HTR-8/SVneo (cell line): ENCODE data around the gene SLFN12L.
"Not testable (repeated sequence)": the region's sequence is repeated elsewhere in the genome, so short reads cannot be mapped to it uniquely, and the experiment has no call there.

ENCODE experiments used
- DNase-seq: peaks from one replicate; pipeline ENCODE4 v3.0.0; 2011; ENCODE audit warnings: low spot score, mixed read lengths; ENCODE audit not compliant: insufficient read length
- FAIRE-seq: peaks from 2 replicates; lab custom pipeline; 2011; peaks lifted over from hg19 to GRCh38; lab: Jason Lieb, UNC

SLFN12L gene

GRCh38 chr17:35537601-35538141 is at the start of gene SLFN12L:
Gene SLFN12L (minus strand): TSS chr17:35537678. CDS start chr17:35522364, 15,314 bp downstream.
- no peak for FAIRE-seq
- DNase-seq: no peak

DNA sequence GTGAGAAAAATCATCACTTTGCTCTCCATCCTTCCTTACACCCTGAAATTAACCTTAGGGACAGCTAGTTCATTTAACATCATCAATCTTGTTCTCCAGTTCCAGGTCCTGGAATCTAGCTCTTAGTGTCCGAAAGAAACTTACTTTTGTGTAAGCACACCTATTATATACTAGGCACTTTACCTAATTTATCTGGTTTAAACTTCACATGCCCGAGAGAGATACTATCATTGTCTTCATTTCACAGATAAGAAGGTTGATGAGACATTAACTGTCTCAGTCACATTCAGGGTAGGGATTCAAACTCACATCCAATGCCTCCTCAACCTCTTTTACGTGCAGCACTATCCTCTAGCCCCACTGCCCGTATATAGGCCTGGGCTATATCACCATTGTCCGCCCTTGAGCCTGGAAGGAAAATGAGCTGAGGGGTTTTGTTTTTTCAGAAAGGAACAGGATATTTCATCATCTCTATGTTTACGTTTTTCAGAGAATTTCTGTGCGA is 49.1 kb upstream of the SLFN12L start:
- no peak for DNase-seq
- no peak for FAIRE-seq

DNA sequence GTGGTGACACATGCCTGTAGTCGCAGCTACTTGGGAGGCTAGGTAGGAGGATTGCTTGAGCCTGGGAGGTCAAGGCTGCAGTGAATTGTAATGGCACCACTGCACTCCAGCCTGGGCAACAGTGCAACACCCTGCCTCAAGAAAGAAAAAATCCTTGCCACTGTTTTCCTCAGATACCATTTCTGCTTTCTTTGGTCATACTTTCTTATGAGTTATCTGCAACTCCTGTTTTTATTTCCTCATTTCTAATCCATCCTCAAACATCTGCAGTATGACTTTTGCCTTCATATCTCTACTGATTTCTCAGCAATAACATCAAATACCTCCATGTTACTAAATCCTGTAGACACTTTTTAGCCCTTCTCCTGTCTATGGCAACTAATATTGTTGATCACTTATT is 46.6 kb upstream of the SLFN12L start:
- no peak for DNase-seq

DNA sequence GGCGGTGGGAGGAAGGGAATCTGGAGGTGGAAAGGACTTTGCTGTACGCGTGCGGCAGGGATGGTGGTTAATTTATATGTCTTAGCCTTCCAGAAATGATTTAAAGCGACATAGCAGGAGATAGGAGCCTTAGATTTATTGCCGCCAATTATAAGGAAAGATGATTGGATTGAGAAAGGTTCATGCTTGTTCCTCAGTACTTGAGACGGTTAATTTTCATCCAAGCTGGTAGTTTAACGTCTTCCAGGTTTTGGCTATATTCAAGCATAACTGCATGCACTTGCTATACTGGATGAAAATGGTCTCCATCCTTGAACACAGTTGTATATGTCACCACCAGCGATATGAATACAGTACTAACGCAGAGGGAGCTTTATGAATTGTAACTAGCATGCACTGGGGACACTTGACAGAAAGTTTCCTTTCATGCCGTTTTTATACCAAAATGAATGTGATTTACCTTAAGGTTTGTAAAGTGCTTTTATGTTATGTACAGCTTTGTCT is 41.5 kb upstream of the SLFN12L start:
- no peak for FAIRE-seq
- no peak for DNase-seq

More for the DNA sequence above, 46.6 kb upstream of the SLFN12L start:
- no peak for FAIRE-seq

DNA sequence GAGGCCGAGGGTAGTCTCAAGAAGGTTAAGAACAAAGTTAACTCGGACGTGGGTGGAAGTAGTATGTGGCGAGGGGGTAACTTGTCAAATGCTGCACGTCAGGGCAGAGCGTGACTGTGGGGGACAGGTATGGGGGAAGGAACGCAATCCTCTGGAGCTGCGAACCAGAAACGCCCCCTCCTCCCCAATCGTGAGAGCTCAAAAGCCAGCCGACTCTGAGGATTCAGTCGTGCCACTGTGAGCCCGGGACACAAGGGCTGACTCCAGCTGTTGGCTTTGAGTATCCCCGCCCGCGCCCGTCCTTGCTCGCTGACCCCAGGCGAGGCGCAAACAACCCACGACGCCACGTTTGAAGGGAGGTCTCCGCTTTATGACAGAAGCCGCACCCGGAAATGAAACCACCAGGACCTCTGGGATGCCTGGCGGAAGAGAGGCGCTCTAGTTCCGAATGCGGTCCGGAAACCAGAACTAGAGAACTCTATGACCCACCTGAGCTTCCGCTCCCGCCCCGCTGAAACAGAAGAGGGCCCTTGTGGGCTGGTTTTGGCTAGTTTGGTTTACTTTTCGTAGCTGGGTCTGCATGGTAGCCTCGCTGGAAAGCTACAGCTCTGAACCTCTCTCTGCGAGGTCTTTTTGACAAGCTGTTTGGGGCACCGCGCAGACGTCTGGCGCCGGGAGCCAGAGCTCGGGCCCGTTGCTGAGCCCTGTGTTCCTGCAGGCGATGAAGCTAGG is 40.9 kb upstream of the SLFN12L start, which contains the start of gene PEX12:
PEX12 (minus strand) TSS at position 375 of the 732 bp plus-strand sequence. CDS start 550 bp downstream, outside the sequence.
- DNase-seq (peak; percentile 91), FAIRE-seq (peak; percentile 68)

DNA sequence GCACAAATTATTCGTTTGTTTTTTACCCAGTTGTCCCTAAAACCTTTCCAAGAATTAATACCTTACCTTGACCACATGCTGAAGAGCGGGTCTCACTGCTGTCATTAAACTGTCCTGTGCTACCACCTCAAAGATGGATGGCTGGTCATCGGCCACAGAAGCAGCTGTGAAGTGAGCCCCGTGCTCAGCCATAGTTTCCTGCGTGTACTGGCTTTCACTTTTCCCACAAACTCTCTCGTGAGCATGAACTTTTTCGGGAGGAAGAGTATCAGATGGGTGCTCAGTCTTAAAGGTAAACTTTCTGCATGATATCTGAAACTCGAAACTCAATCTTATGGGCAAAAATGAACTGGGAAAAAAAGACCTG is 40.3 kb upstream of the SLFN12L start:
- FAIRE-seq (no peak), DNase-seq (no peak)

GRCh38 chr17:35575759-35576158 is 38.3 kb upstream of the SLFN12L start:
- FAIRE-seq (no peak), DNase-seq (no peak)

GRCh38 chr17:35569405-35569804 is 31.9 kb upstream of the SLFN12L start:
- DNase-seq (no peak), FAIRE-seq (no peak)

GRCh38 chr17:35568561-35568960 is 31.1 kb upstream of the SLFN12L start:
- DNase-seq (no peak), FAIRE-seq (no peak)

DNA sequence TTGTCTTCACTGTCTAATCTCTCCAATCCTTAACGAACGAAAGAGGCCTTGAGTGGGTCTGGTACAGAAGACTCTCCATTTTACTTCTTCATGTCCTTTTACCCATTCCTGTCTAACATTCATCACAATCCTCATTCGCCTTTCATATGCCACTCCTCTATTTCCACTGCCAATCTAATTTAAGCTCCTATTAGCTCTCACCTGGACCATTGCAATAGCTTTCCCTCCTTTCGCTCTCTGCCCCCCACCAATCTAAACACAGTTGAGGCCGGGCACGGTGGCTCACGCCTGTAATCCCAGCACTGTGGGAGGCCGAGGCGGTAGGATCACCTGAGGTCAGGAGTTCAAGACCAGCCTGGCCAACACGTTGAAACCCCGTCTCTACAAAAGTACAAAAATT is 29.5 kb upstream of the SLFN12L start:
- FAIRE-seq (no peak), DNase-seq (no peak)

DNA sequence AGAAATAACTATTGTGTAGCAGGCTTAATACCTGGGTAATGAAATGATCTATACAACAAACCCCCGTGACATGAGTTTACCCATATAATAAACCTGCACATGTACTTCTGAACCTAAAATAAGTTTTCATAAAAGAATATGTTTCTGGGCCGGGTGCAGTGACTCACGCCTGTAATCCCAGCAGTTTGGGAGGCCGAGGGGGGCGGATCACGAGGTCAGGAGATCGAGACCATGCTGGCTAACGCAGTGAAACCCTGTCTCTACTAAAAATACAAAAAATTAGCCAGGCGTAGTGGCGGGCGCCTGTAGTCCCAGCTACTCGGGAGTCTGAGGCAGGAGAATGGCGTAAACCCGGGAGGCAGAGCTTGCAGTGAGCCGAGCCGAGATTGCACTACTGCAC is 25.7 kb upstream of the SLFN12L start:
- not testable (repeated sequence) for DNase-seq, FAIRE-seq

GRCh38 chr17:35560703-35561102 is 23.2 kb upstream of the SLFN12L start, which contains the start of gene SLFN14:
Gene SLFN14 (minus strand): TSS chr17:35560819. CDS start chr17:35558062, 2,757 bp downstream.
- FAIRE-seq: no peak
- DNase-seq: no peak

- FAIRE-seq (no peak), DNase-seq (no peak)
These were observed 22.2 kb upstream of the SLFN12L start for GRCh38 chr17:35559495-35560210.

GRCh38 chr17:35557353-35557752 is 19.9 kb upstream of the SLFN12L start:
- no peak for DNase-seq
- no peak for FAIRE-seq

- FAIRE-seq: no peak
These were observed 18.2 kb upstream of the SLFN12L start for GRCh38 chr17:35555691-35556090.

GRCh38 chr17:35554668-35555067 is 17.2 kb upstream of the SLFN12L start:
- DNase-seq: no peak
- no peak for FAIRE-seq

More at GRCh38 chr17:35555691-35556090, 18.2 kb upstream of the SLFN12L start:
- no peak for DNase-seq

DNA sequence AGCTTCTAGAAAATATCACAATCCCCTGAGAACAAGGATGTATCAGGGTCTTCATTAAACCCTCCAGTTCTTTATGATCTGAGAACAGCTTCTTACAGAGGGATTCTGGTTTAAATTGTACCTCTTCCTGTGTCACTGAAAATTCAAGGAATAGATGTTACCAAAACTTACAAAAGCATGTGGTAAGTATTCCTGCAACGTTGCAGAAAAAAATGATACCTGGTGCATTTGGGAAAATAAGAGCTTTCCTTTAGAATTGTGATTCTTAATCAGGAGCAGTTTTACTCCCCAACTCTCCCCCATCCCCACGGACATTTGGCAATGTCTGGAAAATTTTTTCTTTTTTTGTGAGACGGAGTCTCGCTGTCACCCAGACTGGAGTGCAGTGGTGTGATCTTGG is 15.8 kb upstream of the SLFN12L start:
- DNase-seq: no peak
- no peak for FAIRE-seq

- no peak for FAIRE-seq
These were observed 11.5 kb upstream of the SLFN12L start for GRCh38 chr17:35548978-35549377.

GRCh38 chr17:35548208-35548810 is 10.8 kb upstream of the SLFN12L start:
- peak; percentile 42 for FAIRE-seq
- DNase-seq: no peak

More at GRCh38 chr17:35548978-35549377, 11.5 kb upstream of the SLFN12L start:
- no peak for DNase-seq

DNA sequence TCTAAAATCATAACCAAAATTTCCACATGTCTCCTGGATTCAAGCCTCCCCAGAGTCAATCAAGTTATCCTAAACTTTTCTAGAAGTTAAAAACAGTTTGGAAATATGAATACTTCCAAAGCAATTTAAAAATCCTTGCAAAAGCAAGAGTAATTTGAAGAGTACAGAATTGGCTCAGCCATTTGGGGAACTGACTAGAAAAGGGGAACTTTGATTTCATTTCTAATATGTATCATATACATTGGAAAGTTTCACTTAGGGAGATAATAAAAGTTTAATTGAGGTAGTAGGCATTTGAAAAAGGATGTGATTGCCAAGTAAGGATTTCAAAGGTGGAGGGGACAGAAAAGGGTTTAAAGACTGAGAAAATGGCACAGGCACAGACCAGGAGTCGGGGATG is 9.0 kb upstream of the SLFN12L start:
- no peak for DNase-seq
- FAIRE-seq: no peak
